ENCODE results near the gene SBF2. TPM values are rescaled to one million over a fixed set of nuclear protein-coding genes. Genes with fewer than 3 reads are reported as not detected.

Gene SBF2
- polyA plus RNA-seq, 1 experiment = 44.4 TPM

DNA sequence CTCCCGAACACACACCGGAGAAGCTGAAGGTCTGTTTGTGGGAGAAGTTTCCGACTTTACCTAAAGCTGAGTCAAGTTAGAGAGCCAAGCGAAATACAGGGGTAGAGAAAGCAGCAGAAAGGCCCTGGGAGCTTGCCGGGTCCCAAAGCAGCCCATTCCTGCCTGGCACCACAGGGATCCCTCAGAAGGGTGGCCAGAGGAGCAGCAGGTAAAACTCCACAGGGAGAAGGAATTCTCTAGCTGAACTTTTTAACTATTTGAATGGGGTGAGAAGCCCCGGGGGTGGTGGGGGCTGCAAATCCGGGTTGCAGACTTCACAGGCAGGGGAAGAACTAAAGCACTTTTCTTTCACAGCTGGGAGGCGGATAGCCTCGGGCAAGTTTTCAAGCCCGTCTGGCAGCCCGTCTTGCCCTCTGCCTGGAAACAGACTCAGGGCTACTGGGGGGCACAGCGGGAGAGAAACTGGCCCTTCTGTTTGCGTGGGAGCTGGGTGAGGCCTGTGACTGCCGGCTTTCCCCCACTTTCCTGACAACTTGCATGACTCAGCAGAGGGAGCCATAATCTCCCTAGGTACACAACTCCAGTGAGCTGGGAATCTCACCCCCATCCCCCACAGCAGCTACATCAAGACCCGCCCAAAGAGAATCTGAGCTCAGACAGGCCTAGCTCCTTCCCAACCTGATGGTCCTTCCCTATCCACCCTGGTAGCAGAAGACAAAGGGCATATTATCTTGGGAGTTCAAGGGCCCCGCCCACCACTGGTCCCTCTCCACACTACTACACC is 311.0 kb downstream of the SBF2 start:
- Histone ChIP-seq H3K27ac (ENCODE audit: low read depth, low read length) (no peak overlapping the region), H3K9me3 (ENCODE audit: control insufficient read depth, insufficient read depth, low read length) (peaks cover 6% of the 10 kb centered on the region), H3K27me3 (ENCODE audit: control insufficient read depth, insufficient read depth, low read length) (no peaks in the 10 kb centered on the region), H3K4me3 (ENCODE audit: low read depth, low read length) (no peak overlapping the region)
- POLR2A ChIA-PET = interaction anchor here (0.7 to 0.9 kb wide), 2 partner anchors 14 to 322 kb away, joined by 3 to 5 read pairs; partner anchors contain the start of gene ADM
- CTCF ChIA-PET = interaction anchor here (0.9 to 3.7 kb wide), 2 partner anchors 10 to 225 kb away, joined by 3 to 22 read pairs; no protein-coding TSS in a partner anchor
- DNase-seq (ENCODE audit: low read depth, low spot score) = no peak
- TF ChIP-seq, protein P1, sequence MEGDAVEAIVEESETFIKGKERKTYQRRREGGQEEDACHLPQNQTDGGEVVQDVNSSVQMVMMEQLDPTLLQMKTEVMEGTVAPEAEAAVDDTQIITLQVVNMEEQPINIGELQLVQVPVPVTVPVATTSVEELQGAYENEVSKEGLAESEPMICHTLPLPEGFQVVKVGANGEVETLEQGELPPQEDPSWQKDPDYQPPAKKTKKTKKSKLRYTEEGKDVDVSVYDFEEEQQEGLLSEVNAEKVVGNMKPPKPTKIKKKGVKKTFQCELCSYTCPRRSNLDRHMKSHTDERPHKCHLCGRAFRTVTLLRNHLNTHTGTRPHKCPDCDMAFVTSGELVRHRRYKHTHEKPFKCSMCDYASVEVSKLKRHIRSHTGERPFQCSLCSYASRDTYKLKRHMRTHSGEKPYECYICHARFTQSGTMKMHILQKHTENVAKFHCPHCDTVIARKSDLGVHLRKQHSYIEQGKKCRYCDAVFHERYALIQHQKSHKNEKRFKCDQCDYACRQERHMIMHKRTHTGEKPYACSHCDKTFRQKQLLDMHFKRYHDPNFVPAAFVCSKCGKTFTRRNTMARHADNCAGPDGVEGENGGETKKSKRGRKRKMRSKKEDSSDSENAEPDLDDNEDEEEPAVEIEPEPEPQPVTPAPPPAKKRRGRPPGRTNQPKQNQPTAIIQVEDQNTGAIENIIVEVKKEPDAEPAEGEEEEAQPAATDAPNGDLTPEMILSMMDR (IDR thresholded peaks at IDR 0.05; ENCODE audit: low read depth, low read length) = no peak

DNA sequence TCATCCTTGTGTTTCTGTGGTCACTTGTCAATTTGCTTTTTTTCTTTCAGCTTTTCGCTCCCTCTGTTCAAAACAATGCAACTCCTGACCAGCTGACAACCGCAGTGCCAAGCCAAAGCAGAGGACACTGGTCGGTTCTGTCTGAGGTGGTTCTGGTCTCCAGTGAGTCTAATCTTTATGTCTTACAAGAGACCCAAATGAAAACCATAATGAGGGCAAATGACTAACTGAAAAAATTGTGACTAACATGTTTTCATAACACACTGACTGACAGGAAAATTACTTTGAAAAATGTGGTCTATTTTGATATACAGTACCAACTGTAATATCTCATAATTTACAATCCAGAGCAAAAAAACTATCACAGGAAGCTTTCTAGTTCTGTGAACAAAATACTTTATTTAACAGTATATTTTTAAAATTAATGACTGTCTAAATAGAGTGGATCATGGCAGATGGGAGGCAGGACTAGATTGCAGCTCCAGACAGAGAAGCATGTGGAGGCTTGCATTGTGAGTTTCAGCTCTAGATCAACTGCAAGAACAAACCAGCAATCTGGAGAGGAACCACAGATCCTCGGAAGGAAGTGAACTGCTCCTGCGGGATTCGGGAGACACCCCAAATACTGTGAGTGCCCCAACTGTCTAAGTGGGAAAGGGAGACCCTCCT is 311.8 kb downstream of the SBF2 start:
- CTCF ChIA-PET = interaction anchor here (3.7 kb wide), 1 partner anchor 9 kb away, joined by 22 read pairs; no protein-coding TSS in a partner anchor
- Histone ChIP-seq H3K27me3 (ENCODE audit: control insufficient read depth, insufficient read depth, low read length) (no peaks in the 10 kb centered on the region), H3K27ac (ENCODE audit: low read depth, low read length) (no peak overlapping the region), H3K9me3 (ENCODE audit: control insufficient read depth, insufficient read depth, low read length) (peaks cover 6% of the 10 kb centered on the region), H3K4me3 (ENCODE audit: low read depth, low read length) (no peak overlapping the region)
- POLR2A ChIA-PET = interaction anchor here (0.9 kb wide), 1 partner anchor 13 kb away, joined by 3 read pairs; no protein-coding TSS in a partner anchor
- TF ChIP-seq, protein P1 (IDR thresholded peaks at IDR 0.05; ENCODE audit: low read depth, low read length) = no peak
- no peak for DNase-seq (ENCODE audit: low read depth, low spot score)

DNA sequence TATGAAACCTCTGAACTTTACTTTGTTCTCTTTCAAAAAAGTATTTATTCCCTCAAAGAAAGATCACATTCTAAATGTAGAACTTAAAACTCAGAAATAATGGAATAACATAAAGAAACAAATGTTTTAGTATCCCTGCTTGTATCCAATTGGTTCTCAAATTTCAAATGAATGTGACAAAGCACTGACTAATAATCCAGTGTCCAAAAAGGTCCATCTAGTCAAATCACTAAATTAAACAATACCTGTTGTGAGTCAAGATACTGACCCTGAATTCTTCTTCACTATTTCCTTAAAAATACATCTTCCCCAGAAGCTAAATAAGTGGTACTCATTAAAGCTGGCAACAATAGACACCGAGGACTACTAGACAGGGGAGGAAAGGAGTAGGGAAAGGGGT is 313.1 kb downstream of the SBF2 start:
- TF ChIP-seq, protein P1 (IDR thresholded peaks at IDR 0.05; ENCODE audit: low read depth, low read length) = no peak
- no peak for DNase-seq (ENCODE audit: low read depth, low spot score)
- POLR2A ChIA-PET = no interaction called here
- no peak overlapping the region for H3K27ac ChIP-seq (ENCODE audit: low read depth, low read length)
- no peaks in the 10 kb centered on the region for H3K27me3 ChIP-seq (ENCODE audit: control insufficient read depth, insufficient read depth, low read length)
- CTCF ChIA-PET = no interaction called here
- no peak overlapping the region for H3K4me3 ChIP-seq (ENCODE audit: low read depth, low read length)
- peaks cover 6% of the 10 kb centered on the region for H3K9me3 ChIP-seq (ENCODE audit: control insufficient read depth, insufficient read depth, low read length)

DNA sequence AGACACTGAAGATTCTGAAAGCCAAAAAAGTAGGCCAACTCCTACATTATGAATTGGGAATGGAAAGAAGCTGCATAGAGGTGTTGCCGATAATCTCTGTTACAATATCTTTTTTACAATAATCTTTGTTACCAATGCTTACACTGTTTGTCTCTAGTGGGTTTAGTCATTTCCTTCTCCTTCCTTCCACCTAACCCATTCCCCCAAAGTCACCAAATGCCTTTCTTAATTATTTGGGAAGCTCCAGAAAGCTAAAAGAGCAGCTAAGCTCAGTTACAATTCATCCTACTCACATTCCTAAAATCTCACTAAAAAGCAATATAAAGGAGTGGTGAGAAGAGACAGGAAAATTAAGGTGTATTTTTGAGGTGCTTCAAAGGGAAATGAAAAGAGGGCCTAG is 316.5 kb downstream of the SBF2 start:
- CTCF ChIA-PET = interaction anchor here (0.7 kb wide), 1 partner anchor 274 kb away, joined by 3 read pairs; no protein-coding TSS in a partner anchor
- TF ChIP-seq, protein P1 (IDR thresholded peaks at IDR 0.05; ENCODE audit: low read depth, low read length) = no peak
- no peak for DNase-seq (ENCODE audit: low read depth, low spot score)

More for the DNA sequence above, 316.5 kb downstream of the SBF2 start:
- POLR2A ChIA-PET = interaction anchor here (0.7 kb wide), 1 partner anchor 261 kb away, joined by 3 read pairs; no protein-coding TSS in a partner anchor
- no peaks in the 10 kb centered on the region for H3K27me3 ChIP-seq (ENCODE audit: control insufficient read depth, insufficient read depth, low read length)
- no peak overlapping the region for H3K27ac ChIP-seq (ENCODE audit: low read depth, low read length)
- no peaks in the 10 kb centered on the region for H3K9me3 ChIP-seq (ENCODE audit: control insufficient read depth, insufficient read depth, low read length)
- no peak overlapping the region for H3K4me3 ChIP-seq (ENCODE audit: low read depth, low read length)

Data from AG04450 (cell line).